ENCODE measurements around the gene U2AF2. TPM values are rescaled to one million over a fixed set of nuclear protein-coding genes. Genes with fewer than 3 reads are reported as not detected.

Gene U2AF2
- total RNA-seq, result 76.1 TPM

GRCh38 chr19:55654868-55655647, at the start of gene U2AF2:
Gene U2AF2, plus strand, starts transcription at chr19:55655035. Its CDS starts 70 bp downstream, at chr19:55655105.

GRCh38 chr19:55605637-55606470, 49.0 kb upstream of the U2AF2 start, which contains the start of gene ZNF865:
Gene ZNF865, plus strand, starts transcription at chr19:55605647. Its CDS starts 7,972 bp downstream, at chr19:55613619.

DNA sequence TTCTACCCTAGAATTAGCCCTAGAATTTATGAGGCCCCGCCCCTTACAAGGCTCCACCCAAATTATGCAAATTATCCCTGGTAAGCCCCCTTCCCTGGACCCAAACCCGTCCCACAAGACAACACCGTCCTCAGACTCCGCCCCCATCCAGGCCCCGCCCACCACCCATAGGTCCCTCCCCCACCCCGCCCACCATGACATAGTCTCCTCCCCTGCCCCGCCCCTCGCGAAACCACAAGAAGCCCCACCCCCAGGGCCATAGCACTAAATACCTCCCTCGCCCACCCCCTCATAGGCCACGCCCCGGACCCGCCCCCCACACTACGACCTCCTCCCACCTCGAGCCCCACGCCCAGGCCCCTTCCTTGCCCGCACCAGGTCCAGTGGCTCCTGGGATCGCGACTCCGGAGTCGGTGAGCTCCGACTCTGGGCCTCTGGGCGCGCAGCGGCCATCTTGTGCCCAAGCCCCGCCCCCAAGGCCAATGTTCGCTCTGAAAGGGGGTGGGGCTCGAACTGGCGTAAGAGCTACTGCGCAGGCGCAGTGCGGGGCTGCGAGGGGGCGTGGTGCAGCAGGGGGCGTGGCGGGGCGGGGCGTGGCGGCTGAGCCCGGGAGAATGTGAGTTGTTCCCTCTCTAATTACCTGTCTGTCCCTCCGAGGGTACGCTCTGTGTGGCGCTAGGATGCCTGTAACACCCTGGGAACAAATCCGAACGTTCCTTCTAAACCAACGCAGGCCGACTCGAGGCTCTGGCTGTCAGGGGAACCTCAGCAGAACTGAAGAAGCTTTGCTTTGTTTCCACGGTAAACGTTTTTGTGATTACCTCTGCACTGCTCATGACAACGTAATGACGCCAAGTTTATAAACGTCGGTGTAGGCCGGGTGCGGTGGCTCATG, 30.5 kb upstream of the U2AF2 start, which contains the start of gene ZNF784:
Gene ZNF784 (minus strand): TSS at position 458 of the 895 bp plus-strand sequence. CDS start 5 bp downstream, at position 453.

DNA sequence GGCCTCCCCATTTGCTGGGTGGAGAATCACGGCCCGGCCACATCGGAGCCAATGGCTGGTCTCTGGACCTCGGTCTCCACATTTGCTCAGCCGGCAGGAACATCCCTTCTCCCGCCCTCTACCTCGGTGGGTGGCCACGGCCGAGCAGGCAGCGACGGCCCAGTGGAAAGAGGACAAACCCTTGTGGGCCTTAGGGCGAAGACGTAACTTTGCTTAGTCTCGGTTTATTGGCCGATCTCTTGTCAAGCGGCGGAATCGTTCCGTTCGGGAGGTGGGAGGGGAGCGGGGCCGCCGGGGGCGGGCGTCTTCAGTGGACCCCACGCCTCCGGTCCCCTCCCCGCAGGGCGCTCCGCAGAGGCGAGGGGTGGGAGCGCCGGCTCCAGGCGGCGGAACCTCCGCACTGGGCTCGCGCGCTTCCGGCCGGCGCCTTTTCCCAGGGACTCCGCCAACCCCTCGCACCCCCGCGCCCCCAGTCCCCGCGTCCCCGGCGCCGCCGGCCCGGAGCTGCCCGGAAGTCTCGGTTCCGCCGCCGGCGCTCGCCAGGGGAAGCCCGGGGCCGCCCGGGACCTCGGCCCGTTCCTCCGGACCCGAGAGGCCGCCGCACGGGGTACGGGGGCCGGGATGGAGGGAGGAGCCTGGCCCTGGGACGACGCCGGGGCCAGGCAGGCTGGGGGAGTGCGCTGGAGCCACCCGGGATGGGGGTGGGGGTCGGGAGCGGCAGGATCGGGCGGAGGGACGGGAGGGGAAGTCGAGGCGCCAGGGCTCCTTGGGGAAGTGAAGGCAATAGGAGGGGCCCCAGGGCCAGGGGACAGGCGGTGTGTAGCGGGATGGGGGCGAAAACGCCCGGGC, 14.0 kb upstream of the U2AF2 start, which contains the start of gene ZNF580:
Gene ZNF580 (plus strand): TSS at position 426 of the 849 bp plus-strand sequence. CDS start 1,507 bp downstream, outside the sequence.

GRCh38 chr19:55643003-55643886, 11.6 kb upstream of the U2AF2 start, which contains the start of gene ZNF581:
Gene ZNF581, plus strand, starts transcription at chr19:55643649. Its CDS starts 923 bp downstream, at chr19:55644572.

DNA sequence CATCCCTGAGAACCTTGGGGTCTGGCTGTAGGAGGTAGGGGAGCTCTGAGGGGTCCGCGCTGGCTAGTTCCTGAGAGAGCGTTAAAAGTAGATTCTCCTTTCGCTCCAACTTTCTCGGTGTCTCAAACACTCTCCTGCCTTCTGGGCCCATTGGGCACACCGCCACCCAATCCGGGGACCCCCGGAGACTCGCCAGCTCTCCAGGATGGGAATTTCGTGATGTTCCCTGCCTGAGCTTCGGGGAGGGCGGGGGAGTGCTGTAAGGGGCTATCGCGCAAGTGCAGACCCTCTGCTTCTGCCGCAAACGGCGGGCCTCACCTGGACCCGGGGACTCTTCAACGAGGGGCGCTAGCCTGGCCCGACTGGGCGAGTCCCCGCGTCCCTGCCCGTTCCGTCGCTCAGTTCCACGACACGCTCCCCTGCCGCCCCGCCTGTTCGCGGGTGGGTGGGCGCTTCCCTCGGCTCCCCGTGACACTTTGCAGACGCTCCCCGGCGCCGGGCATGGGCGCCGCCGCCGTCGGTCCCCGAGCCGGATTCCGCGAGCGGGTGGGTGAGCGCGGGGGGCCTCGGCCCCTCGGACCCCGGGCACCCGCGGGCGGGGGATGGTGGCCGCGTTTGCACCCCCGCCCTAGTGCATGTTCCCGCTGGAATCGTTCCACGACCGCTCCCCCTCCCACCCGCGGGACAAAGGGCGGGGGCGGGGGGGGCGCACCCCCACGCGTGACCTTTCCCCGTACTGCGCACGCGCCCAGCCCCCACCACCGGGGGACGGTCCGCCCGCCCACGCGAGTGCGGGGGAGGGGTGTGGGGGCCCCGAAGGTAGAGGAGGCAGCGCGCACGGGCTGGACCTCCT, 6.9 kb upstream of the U2AF2 start, which contains the start of gene CCDC106:
Gene CCDC106 (plus strand): TSS at position 481 of the 853 bp plus-strand sequence. CDS start 835 bp downstream, outside the sequence.

GRCh38 chr19:55674841-55675660, 20.2 kb downstream of the U2AF2 start, which contains the start of gene EPN1:
Gene EPN1, plus strand, starts transcription at chr19:55675226. Its CDS starts 3,402 bp downstream, at chr19:55678628.

Small RNA genes lying within 50 kb of the gene (small RNA-seq; reads per million reads assigned to genes)
- not detected for gene AC010525.2

Other genes starting within 250 kb of the U2AF2 start
- gene UBE2S, start 247.2 kb upstream of the U2AF2 start, total RNA-seq, result 43.4 TPM
- gene SHISA7, start 211.7 kb upstream of the U2AF2 start, total RNA-seq, result 4.6 TPM
- gene ISOC2, start 193.4 kb upstream of the U2AF2 start, total RNA-seq, result 20.5 TPM
- gene C19orf85, start 190.3 kb upstream of the U2AF2 start, total RNA-seq, result not detected
- 1.6 TPM for gene ZNF628, start 178.4 kb upstream of the U2AF2 start, total RNA-seq
- gene NAT14, start 169.8 kb upstream of the U2AF2 start, total RNA-seq, result 20.3 TPM
- 0.23 TPM for gene SSC5D, start 166.6 kb upstream of the U2AF2 start, total RNA-seq
- not detected for gene SBK2, start 117.9 kb upstream of the U2AF2 start, total RNA-seq
- not detected for gene SBK3, start 109.5 kb upstream of the U2AF2 start, total RNA-seq
- 4.6 TPM for gene ZNF579, start 74.2 kb upstream of the U2AF2 start, total RNA-seq
- 5.3 TPM for gene FIZ1, start 55.5 kb upstream of the U2AF2 start, total RNA-seq
- gene ZNF524, start 54.7 kb upstream of the U2AF2 start, total RNA-seq, result 3.0 TPM
- gene ZNF865, start 49.4 kb upstream of the U2AF2 start, total RNA-seq, result 1.8 TPM
- 6.5 TPM for gene ZNF784, start 30.5 kb upstream of the U2AF2 start, total RNA-seq
- gene ZNF580, start 14.0 kb upstream of the U2AF2 start, total RNA-seq, result 6.9 TPM
- 7.8 TPM for gene ZNF581, start 11.4 kb upstream of the U2AF2 start, total RNA-seq
- 16.6 TPM for gene CCDC106, start 6.8 kb upstream of the U2AF2 start, total RNA-seq
- gene EPN1, start 20.2 kb downstream of the U2AF2 start, total RNA-seq, result 33.2 TPM
- gene NLRP9, start 83.4 kb downstream of the U2AF2 start, total RNA-seq, result not detected
- gene RFPL4A, start 104.1 kb downstream of the U2AF2 start, total RNA-seq, result not detected
- gene RFPL4AL1, start 114.1 kb downstream of the U2AF2 start, total RNA-seq, result not detected
- gene NLRP11, start 177.0 kb downstream of the U2AF2 start, total RNA-seq, result under 0.01 TPM
- gene NLRP4, start 181.5 kb downstream of the U2AF2 start, total RNA-seq, result under 0.01 TPM

Measured in diencephalon (tissue), 1 donor.